NCI-H2196 (cell line): ENCODE results near the gene SLC25A44.
"Not testable (repeated sequence)": the region's sequence is repeated elsewhere in the genome, so short reads cannot be mapped to it uniquely, and the experiment has no call there.

Source experiments
- DNase-seq: peaks from one replicate; lab custom pipeline; 2025; ENCODE audit not compliant: unreplicated experiment; lab: John Stamatoyannopoulos, UW

SLC25A44 gene

DNA sequence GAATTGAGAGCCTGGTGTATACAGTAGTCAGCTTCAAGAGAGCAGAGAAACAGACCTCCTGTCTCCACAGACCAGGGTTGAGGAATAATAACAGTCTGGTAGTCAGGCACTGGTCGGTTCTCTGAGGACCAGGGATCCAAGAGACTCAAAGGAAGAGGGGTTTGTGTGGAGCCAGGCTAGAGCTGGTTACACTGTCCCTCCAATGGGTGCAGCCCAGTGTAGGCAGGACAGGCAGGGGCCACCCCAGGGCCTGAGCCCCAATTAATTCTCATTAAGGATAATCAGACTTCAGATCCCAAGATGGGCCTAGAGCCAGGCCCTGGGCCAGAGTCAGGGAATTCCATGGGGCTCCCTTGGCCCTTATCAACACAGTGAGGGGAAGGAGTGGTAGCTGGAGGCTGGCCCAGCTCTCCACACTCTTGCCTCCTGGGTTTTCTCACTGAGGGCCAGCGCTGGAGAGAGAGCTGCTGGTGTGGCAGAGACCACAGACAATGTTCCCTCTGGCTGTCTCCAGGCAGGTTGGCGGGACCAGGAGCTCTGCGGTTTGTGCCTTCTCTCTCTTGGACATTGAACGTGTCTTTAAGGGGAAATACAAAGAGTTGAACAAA, 31.4 kb upstream of the SLC25A44 start:
- DNase-seq, result no peak

DNA sequence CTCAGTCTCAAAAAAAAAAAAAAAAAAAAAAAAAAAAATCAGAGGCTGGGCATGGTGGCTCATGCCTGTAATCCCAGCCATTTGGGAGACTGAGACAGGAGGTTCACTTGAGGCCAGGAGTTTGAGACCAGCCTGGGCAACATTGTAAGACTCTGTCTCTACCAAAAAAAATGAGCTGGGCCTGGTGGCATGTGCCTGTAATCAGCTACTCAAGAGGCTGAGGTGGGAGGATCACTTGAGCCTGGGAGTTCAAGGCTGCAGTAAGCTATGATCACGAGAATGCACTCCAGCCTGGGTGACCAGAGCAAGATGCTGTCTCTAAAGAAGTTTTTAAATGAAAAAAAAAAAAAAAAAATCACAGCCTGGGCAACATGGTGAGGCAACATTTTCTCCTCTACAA, 30.2 kb upstream of the SLC25A44 start:
- DNase-seq, result no peak

DNA sequence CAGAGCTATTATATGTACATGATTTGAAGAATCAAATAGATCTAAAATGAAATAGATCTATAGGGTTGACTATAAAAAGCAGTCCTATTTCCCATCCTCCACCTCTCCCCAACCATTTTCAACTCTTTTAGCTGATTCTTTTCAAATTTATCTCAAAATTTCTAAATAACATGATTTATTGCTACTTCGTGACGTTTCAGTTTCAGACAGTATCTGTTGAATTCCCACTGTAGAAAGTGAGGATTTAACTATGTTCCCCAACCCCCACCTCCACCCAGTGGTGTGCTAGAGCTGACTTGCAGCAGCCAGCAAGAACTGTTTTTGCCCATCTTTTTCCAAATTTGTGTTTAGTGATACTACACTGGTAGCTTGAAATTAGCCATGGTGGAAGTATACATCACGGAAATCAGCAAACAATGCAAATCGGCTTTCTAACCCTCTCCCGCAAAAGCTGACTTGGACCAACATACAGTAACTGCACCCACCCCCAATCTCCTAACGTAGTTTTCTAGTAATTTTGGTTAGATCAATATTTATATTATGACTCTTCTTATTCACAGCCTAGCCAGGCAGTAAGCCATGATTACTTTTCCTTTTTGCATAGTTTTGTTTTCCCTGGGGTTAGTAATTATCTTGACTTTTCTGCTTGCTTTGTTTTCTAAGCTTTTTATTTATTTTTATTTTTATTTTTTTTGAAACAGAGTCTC, 29.6 kb upstream of the SLC25A44 start:
- DNase-seq, result no peak

DNA sequence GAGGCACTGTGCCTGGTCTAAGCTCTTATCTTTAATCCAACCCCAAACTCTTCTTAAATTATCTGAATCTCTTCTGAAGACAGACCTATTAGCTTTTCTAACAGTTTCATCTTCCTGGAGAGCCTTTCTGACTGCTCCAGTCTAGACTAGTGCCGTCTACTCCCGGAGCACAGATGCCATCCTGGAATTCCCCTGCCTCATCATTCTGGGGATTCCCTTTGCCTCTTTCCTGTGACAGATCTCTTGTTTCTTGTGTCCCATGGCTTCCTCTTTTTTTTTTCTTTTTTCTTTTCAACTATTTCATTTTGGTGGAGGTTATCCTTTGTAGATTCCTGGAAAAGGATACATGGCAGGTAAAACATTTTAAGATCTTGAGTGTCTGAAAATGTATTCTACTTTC, 28.8 kb upstream of the SLC25A44 start:
- DNase-seq, result no peak

GRCh38 chr1:156167536-156167935, 26.4 kb upstream of the SLC25A44 start:
- DNase-seq, result no peak

DNA sequence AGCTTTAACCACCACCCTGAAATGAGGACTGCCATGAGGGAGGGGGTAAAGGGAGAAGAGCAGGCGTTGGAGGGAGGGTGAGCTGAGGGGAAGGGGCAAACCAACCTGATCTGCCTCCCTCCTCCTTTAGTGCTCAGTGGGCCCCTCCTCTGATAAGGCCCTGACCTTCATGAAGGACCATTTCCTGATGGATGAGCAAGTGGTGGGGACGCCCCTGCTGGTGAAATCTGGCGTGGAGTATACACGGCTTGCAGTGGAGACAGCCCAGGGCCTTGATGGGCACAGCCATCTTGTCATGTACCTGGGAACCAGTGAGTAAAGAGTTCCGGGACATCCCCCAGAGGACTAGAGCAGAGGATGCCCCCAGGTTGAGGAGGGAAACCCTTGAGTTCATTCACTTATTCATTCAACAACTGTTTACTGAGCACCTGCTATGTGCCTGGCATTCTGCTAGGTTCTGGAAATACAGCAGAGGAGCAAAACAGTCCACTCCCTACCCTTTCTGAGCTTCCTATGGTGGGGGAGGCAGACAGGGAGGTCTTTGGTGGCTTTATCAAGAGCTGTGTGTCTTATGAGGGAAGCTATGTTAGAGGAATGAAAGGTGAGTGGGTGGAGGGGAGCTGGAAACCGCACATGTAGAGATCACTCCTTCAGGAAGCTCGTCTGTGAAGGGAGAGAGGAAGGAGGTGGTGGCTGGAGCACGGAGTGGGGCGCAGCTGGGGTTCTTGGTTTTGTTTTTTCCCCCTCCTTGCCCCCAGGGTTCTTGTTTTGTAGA, 21.0 kb upstream of the SLC25A44 start:
- DNase-seq, result no peak

- no peak for DNase-seq
Observed at GRCh38 chr1:156176610-156177210, 17.2 kb upstream of the SLC25A44 start.

GRCh38 chr1:156177919-156178654, 15.8 kb upstream of the SLC25A44 start:
- DNase-seq, result no peak

- no peak for DNase-seq
Observed at GRCh38 chr1:156180471-156180870, 13.4 kb upstream of the SLC25A44 start.

- DNase-seq, result not testable (repeated sequence)
Observed at GRCh38 chr1:156181391-156181924, 12.4 kb upstream of the SLC25A44 start.

- DNase-seq, result not testable (repeated sequence)
Observed at GRCh38 chr1:156182010-156182779, 11.7 kb upstream of the SLC25A44 start.

GRCh38 chr1:156186347-156187177, 7.3 kb upstream of the SLC25A44 start:
- not testable (repeated sequence) for DNase-seq

- DNase-seq, result not testable (repeated sequence)
Observed at GRCh38 chr1:156190265-156190664, 3.6 kb upstream of the SLC25A44 start.

DNA sequence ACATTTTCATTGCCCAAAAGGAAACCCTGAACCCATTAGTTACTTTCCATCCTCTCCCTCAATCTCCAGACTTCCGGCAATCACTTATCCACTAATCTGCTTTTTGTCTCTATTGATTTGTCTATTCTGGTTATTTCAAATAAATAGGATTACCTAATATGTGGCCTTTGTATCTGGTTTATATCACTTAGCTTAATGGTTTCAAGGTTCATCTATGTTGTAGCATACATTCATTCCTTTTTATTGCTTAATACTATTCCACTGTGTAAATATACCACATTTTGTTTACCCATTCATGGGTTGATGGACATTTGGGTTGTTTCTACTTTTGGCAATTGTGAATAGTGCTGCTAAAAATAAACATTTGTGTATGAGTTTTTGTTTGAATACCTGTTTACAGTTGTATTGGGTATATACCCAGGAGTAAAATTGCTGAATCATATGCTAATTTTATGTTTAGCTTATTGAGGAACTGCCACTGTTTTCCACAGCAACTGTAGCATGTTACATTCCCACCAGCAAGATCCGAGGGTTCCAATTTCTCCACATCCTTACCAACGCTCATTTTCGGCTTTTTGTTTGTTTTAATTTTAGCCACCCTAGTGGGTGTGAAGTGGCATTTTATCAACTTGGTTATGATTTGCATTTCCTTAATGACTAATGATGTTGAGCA, 2.5 kb upstream of the SLC25A44 start:
- DNase-seq, result no peak

DNA sequence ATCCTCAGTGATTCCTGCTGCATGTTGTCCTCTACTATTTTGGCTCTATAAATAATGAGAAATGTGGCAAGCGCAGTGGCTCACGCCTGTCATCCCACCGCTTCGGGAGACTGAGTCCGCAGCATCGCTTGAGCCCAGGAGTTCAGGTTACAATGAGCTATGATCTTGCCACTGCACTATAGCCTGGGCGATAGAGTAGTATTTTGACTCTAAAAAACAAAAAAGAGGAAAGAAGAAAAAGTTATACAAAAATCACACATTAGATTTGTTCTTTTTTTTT, 756 bp upstream of the SLC25A44 start:
- no peak for DNase-seq

DNA sequence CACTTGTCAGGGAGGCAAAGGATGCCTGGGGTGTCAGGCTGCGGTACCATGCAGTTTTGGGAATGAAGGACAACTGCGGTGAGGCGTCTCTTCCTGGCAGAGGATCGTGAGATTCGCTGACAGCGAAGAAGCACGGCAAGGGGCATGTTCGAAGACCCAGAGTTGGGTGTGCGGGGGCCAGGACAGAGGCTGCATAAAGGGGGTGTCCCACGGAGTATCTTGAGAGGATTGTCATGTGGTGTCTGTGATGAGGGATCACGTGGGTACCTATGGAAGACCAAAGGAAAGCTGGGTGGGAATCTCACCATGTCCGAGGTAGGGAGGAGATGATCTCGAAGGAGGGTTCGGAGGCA, 372 bp downstream of the SLC25A44 start:
- DNase-seq, result no peak

DNA sequence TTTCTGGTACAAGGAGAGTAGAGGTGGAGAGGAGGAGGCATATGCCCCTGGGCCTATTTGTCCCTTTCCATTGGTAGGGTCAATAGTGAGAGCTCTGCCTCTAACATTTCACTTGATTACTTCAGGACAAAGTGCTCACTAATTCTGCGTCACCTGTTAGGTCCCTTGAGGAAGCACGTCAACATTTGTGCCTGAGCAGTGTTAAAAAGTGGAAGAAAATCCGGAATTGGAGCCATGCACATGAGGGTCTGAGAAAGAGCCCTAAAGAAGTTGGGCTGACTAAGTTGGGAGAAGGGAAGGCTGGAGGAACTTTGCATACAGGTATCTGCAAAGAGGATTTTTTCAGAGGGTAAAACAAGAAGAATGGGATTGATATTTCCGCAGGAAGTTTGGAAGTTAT, 1.9 kb downstream of the SLC25A44 start:
- no peak for DNase-seq

DNA sequence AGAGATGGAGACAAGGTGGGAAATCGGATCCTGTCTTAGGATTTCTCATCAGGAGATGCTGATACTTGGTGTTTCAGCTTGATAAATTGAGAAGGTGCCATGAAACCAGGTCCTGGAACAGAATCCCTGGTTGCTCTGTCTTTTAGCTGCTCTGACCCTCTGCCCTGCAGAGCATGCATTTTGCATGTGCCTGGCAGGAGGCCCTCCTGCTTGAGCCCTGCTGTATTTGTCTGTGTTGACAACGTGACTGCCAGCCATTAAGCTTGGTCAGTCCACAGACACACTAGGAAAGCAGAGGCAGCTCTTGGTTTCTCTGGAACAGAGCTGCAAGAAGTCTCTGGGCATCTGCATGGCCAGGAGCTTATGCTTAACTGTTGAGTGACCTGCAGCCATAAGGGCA, 2.5 kb downstream of the SLC25A44 start:
- DNase-seq, result no peak

GRCh38 chr1:156198831-156199349, 5.0 kb downstream of the SLC25A44 start:
- DNase-seq, result no peak
